Testis (tissue), 3 donors: Measurements from ENCODE around the gene PGRMC1. TPM values are rescaled to one million over a fixed set of nuclear protein-coding genes. Genes with fewer than 3 reads are reported as not detected.

Experiments
- DNase-seq: peaks from one replicate; pipeline ENCODE4 v3.0.0-alpha.2; 2019
- H3K27ac ChIP-seq, 2 donors: fragments of 200-600 bp; sonication (generic); one replicate each; pipeline ENCODE4 v1.5.1; 2019
- H3K27me3 ChIP-seq: fragments of 200-600 bp; sonication (generic); one replicate; pipeline ENCODE4 v1.5.1; 2019
- H3K36me3 ChIP-seq: fragments of 200-600 bp; sonication (generic); one replicate; pipeline ENCODE4 v1.5.1; 2017; ENCODE audit warnings: low read depth; ENCODE audit errors: missing control alignments
- H3K4me1 ChIP-seq: fragments of 200-600 bp; sonication (generic); one replicate; pipeline ENCODE4 v1.5.1; 2019
- H3K4me3 ChIP-seq, 2 donors: fragments of 200-600 bp; sonication (generic); one replicate each; pipeline ENCODE4 v1.5.1; 2017 to 2019
- H3K9me3 ChIP-seq: fragments of 200-600 bp; sonication (generic); one replicate; pipeline ENCODE4 v1.5.1; 2017
- POLR2A ChIP-seq: fragments of 450-650 bp; IDR thresholded peaks from one replicate; pipeline ENCODE4 v1.6.1; 2017; ENCODE audit warnings: antibody characterized with exemption, mild to moderate bottlenecking, moderate library complexity
- WGBS, 2 donors: methylation state at CpG; one replicate each; pipeline ENCODE4 v1.1.5; 2018; 5-methylcytosine and 5-hydroxymethylcytosine counted together
- intact Hi-C: fragments of 100-400 bp; cut with DNase I; formaldehyde crosslinking; loops from one replicate; pipeline ENCODE4 v1.15.1; 2023; ENCODE audit warnings: low total_unique reads
- polyA plus RNA-seq: library from polyadenylated mRNA; stranded (reverse); fragments of 350-450 nt; fragmentation: Illumina TruSeq; extraction: RNeasy Lipid Tissue Mini Kit (QIAGEN cat#74804); gene quantifications from one replicate; pipeline ENCODE4 v1.2.3, GENCODE V29; 2014; ENCODE audit warnings: low read depth, low replicate concordance; ENCODE audit not compliant: insufficient read depth
- total RNA-seq, 2 donors: library from RNA; depleted of rRNA; stranded (reverse); fragments of >200 nt; gene quantifications; one replicate each; pipeline ENCODE4 v1.2.3, GENCODE V29; 2016
- TF ChIP-seq, protein P1 (sequence below), 3 experiments: fragments of 450-650 bp in 2 of 3; fragments of 200-600 bp in 1 of 3; sonication (generic) in 1 of 3; IDR thresholded peaks; one replicate each; pipeline ENCODE4 v1.5.1; 2016 to 2019; ENCODE audit warnings: antibody characterized with exemption in 3 of 3, mild to moderate bottlenecking in 2 of 3, moderate library complexity in 1 of 3

Gene PGRMC1
- total and polyA plus RNA-seq, 3 donors from 2014 or later = 53.5 to 99.9 (median 74.8) TPM

DNA sequence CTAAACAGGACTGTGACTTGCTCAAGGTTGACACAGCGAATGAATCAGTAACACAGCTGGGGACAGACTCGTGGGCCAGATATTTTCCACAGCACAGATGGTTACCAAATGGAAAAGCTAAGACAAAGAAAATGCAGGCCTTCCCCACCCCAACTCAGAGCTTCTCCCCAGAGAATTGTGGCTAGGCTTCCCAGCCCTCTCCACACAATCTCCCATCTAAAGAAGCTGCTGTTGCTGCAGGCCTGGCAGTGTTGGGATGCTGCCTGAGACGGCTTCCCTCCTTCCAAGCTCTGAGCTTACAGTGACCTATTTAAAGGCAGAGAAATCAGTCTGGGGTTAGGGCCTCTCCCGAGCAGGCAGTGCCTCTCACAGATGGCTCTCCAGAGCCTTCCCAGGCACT lies 46.5 kb upstream of the PGRMC1 start:
- H3K4me3 ChIP-seq = no peak overlapping the region
- H3K27me3 ChIP-seq = no peaks in the 10 kb centered on the region
- peak; percentile 30 for DNase-seq
- no peaks in the 10 kb centered on the region for H3K36me3 ChIP-seq
- H3K9me3 ChIP-seq = no peaks in the 10 kb centered on the region
- H3K27ac ChIP-seq = no peak overlapping the region
- no peaks in the 10 kb centered on the region for H3K4me1 ChIP-seq
- 48% methylated on average over 4 of the region's 4 CpGs; no CpG with 5 or more reads in 1 of the 2 donors for WGBS, 2 donors
- TF ChIP-seq, protein P1, sequence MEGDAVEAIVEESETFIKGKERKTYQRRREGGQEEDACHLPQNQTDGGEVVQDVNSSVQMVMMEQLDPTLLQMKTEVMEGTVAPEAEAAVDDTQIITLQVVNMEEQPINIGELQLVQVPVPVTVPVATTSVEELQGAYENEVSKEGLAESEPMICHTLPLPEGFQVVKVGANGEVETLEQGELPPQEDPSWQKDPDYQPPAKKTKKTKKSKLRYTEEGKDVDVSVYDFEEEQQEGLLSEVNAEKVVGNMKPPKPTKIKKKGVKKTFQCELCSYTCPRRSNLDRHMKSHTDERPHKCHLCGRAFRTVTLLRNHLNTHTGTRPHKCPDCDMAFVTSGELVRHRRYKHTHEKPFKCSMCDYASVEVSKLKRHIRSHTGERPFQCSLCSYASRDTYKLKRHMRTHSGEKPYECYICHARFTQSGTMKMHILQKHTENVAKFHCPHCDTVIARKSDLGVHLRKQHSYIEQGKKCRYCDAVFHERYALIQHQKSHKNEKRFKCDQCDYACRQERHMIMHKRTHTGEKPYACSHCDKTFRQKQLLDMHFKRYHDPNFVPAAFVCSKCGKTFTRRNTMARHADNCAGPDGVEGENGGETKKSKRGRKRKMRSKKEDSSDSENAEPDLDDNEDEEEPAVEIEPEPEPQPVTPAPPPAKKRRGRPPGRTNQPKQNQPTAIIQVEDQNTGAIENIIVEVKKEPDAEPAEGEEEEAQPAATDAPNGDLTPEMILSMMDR (IDR thresholded peaks at IDR 0.05) = no peak
- no peak for TF ChIP-seq POLR2A
- intact Hi-C loops = no loop called here

DNA sequence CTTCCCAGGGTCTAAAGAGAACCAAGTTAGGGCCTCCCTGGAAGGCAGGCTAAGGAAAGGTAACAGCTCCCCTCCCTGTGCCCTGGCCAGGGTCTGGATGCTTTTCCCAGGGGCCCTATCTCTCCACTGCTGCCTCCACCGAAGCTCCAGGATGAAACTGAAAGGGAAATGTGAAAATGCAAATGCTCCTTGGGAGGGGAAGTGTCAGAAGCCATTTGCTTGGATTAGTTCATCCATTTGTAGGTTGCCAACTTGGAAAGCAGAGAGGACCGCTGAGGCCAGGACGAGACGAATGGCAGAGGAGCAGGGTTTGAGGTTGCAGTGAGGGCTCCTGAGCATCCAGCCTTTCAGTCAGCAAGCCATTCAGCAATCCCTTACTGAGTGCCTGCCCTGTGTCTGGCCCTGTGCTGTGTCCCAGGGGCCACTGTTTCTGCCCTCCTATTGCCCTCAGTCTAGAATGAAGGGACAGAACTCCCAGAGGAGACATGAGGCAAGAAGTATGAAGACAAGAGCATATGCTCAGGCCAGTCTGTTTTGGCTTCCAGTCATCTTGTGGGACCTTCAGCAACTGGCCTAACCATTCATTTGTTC lies 45.9 kb upstream of the PGRMC1 start:
- Histone ChIP-seq H3K9me3 (no peaks in the 10 kb centered on the region), H3K4me1 (no peaks in the 10 kb centered on the region), H3K4me3 (no peak overlapping the region), H3K36me3 (no peaks in the 10 kb centered on the region), H3K27me3 (no peaks in the 10 kb centered on the region), H3K27ac (no peak overlapping the region)
- DNase-seq = no peak
- 42 to 55% methylated on average over 3 to 4 of the region's 4 CpGs for WGBS, 2 donors
- intact Hi-C loops = no loop called here
- TF ChIP-seq, protein P1 (IDR thresholded peaks at IDR 0.05) = no peak
- no peak for TF ChIP-seq POLR2A

- DNase-seq = peak; percentile 52
- Histone ChIP-seq H3K36me3 (no peaks in the 10 kb centered on the region), H3K27ac (no peak overlapping the region), H3K4me3 (no peak overlapping the region), H3K27me3 (no peaks in the 10 kb centered on the region), H3K4me1 (no peaks in the 10 kb centered on the region), H3K9me3 (no peaks in the 10 kb centered on the region)
- TF ChIP-seq POLR2A = no peak
- TF ChIP-seq, protein P1 (IDR thresholded peaks at IDR 0.05) = no peak
- intact Hi-C loops = no loop called here
- WGBS, 2 donors = 51 to 61% methylated on average over 8 of the region's 8 CpGs
These were observed 45.3 kb upstream of the PGRMC1 start for GRCh38 chrX:119190831-119191230.

- TF ChIP-seq POLR2A = no peak
- TF ChIP-seq, protein P1 (IDR thresholded peaks at IDR 0.05) = peak in 1 of 3 experiments; percentile 19
- intact Hi-C loops = no loop called here
- no peaks in the 10 kb centered on the region for H3K27me3 ChIP-seq
These were observed 41.5 kb upstream of the PGRMC1 start for GRCh38 chrX:119194621-119195020.

DNA sequence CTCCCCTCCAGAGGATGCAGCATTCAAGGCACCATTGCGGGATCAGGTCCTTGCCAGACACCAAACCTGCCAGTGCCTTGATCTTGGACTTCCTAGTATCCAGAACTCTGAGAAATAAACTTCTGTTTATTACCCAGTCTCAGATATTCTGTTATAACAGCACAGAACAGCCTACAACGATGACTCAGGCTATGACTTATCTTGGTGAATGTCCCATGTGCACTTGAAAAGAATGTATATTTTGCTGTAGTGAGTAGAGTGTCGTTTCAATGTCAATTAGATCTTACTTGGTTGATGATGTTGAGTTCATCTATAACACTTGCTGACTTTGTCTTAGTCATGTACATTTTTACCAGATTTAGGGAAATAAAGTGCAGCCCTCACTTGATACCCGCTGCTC lies 34.5 kb upstream of the PGRMC1 start:
- intact Hi-C loops = no loop called here
- no peak for DNase-seq
- Histone ChIP-seq H3K27me3 (no peaks in the 10 kb centered on the region), H3K36me3 (no peaks in the 10 kb centered on the region), H3K4me3 (no peak overlapping the region), H3K27ac (no peak overlapping the region), H3K4me1 (no peaks in the 10 kb centered on the region), H3K9me3 (no peaks in the 10 kb centered on the region)
- no peak for TF ChIP-seq POLR2A
- TF ChIP-seq, protein P1 (IDR thresholded peaks at IDR 0.05) = no peak
- WGBS, 2 donors = 96 to 99% methylated on average over 4 of the region's 4 CpGs

More at GRCh38 chrX:119194621-119195020, 41.5 kb upstream of the PGRMC1 start:
- no peak overlapping the region for H3K4me3 ChIP-seq
- no peak for DNase-seq
- H3K36me3 ChIP-seq = no peaks in the 10 kb centered on the region
- no peaks in the 10 kb centered on the region for H3K4me1 ChIP-seq
- WGBS, 2 donors = 37 to 54% methylated on average over 2 to 5 of the region's 5 CpGs
- H3K27ac ChIP-seq = no peak overlapping the region
- H3K9me3 ChIP-seq = no peaks in the 10 kb centered on the region
